H1 (cell line): ENCODE measurements around the gene AIPL1. TPM values are rescaled to one million over a fixed set of nuclear protein-coding genes. Genes with fewer than 3 reads are reported as not detected.

Experiments
- CTCF ChIA-PET: fragments of 300-600 bp; sonication (Branson Sonifier 250); formaldehyde crosslinking; loops from one replicate; lab custom pipeline; 2021; ENCODE audit not compliant: partially characterized antibody; lab: Charles Lee
- POLR2A ChIA-PET: fragments of 300-600 bp; sonication (Branson Sonifier 250); formaldehyde crosslinking; loops from one replicate; lab custom pipeline; 2021; ENCODE audit warnings: inconsistent platforms; ENCODE audit not compliant: partially characterized antibody; lab: Charles Lee
- DNase-seq, 2 experiments: peaks; one replicate each; pipeline versions ENCODE4 v3.0.0 to v3.0.0-alpha.2; 2010 to 2022; ENCODE audit warnings: low spot score in 2 of 2, low read depth in 1 of 2, mixed read lengths in 1 of 2
- FAIRE-seq: peaks from 2 replicates; lab custom pipeline; 2011; peaks lifted over from hg19 to GRCh38; lab: Jason Lieb, UNC
- H2AFZ ChIP-seq: 2 replicates; pipeline ENCODE4 v1.8.1; 2012; ENCODE audit warnings: low read length, inconsistent platforms
- H2AK5ac ChIP-seq: 2 replicates; pipeline ENCODE4 v1.6.1; 2013; ENCODE audit warnings: low read depth, low read length
- H2BK120ac ChIP-seq: replicated peaks from 2 replicates; pipeline ENCODE3; 2013; ENCODE audit warnings: low read depth, low read length, inconsistent platforms
- H2BK12ac ChIP-seq: 2 replicates; pipeline ENCODE4 v1.6.1; 2013; ENCODE audit warnings: low read depth, low read length
- H2BK15ac ChIP-seq: 2 replicates; pipeline ENCODE4 v1.6.1; 2013; ENCODE audit warnings: low read length
- H2BK20ac ChIP-seq: 2 replicates; pipeline ENCODE4 v1.6.1; 2013; ENCODE audit warnings: low read length
- H2BK5ac ChIP-seq: 2 replicates; pipeline ENCODE4 v1.6.1; 2013; ENCODE audit warnings: low read depth, low read length
- H3K14ac ChIP-seq: 2 replicates; pipeline ENCODE4 v1.6.1; 2013; ENCODE audit warnings: inconsistent platforms; ENCODE audit not compliant: insufficient read length
- H3K18ac ChIP-seq: 2 replicates; pipeline ENCODE4 v1.6.1; 2013; ENCODE audit warnings: low read length; ENCODE audit errors: extremely low read depth
- H3K23ac ChIP-seq: 2 replicates; pipeline ENCODE4 v1.6.1; 2013; ENCODE audit warnings: inconsistent platforms; ENCODE audit not compliant: insufficient read length
- H3K23me2 ChIP-seq: 2 replicates; pipeline ENCODE4 v1.6.1; 2013; ENCODE audit warnings: low read depth, low read length
- H3K27ac ChIP-seq: 2 replicates; pipeline ENCODE4 v1.6.1; 2011; ENCODE audit warnings: low read depth, low read length, inconsistent platforms
- H3K27me3 ChIP-seq, 4 experiments: replicated peaks in 1 of 4; 1 replicate in 1 of 4; 2 replicates in 3 of 4; pipeline versions ENCODE4 v1.6.1 to v1.8.1; 2011 to 2013; ENCODE audit warnings: low read length in 3 of 4, mild to moderate bottlenecking in 3 of 4, inconsistent platforms in 2 of 4, mixed read lengths in 2 of 4, moderate library complexity in 1 of 4; ENCODE audit not compliant: control insufficient read depth in 3 of 4, insufficient read depth in 3 of 4; ENCODE audit errors: extremely low read depth in 1 of 4
- H3K36me3 ChIP-seq, 4 experiments: 2 replicates each; pipeline versions ENCODE4 v1.6.1 to v1.8.1; 2011 to 2013; ENCODE audit warnings: mild to moderate bottlenecking in 4 of 4, low read length in 3 of 4, moderate library complexity in 2 of 4, control low read depth in 1 of 4, inconsistent platforms in 1 of 4; ENCODE audit not compliant: insufficient read depth in 4 of 4, control insufficient read depth in 2 of 4
- H3K4ac ChIP-seq: replicated peaks from 2 replicates; pipeline ENCODE3; 2013; ENCODE audit warnings: low read length, low read depth, mixed read lengths, inconsistent platforms; ENCODE audit not compliant: insufficient read length
- H3K4me1 ChIP-seq, 4 experiments: replicated peaks in 1 of 4; 1 replicate in 1 of 4; 2 replicates in 3 of 4; pipeline versions ENCODE4 v1.6.1 to v1.8.1; 2011 to 2013; ENCODE audit warnings: low read length in 3 of 4, inconsistent platforms in 2 of 4, mixed read lengths in 1 of 4; ENCODE audit not compliant: insufficient read depth in 4 of 4, control insufficient read depth in 3 of 4
- H3K4me2 ChIP-seq, 2 experiments: 2 replicates each; pipeline versions ENCODE4 v1.6.1 to v1.8.1; 2011 to 2013; ENCODE audit warnings: low read depth in 2 of 2, low read length in 2 of 2, control low read depth in 1 of 2, inconsistent platforms in 1 of 2, mild to moderate bottlenecking in 1 of 2; ENCODE audit not compliant: insufficient read depth in 1 of 2
- H3K4me3 ChIP-seq, 4 experiments: fragments of 200-600, 300-600 bp in 1 of 4; sonication (generic), shearing (Covaris generic), sonication (Bioruptor Twin) in 1 of 4; 2 replicates each; pipeline versions ENCODE4 v1.5.1 to v1.8.1; 2011 to 2016; ENCODE audit warnings: low read length in 4 of 4, low read depth in 3 of 4, control low read depth in 2 of 4, inconsistent platforms in 2 of 4, mild to moderate bottlenecking in 2 of 4, mixed read lengths in 1 of 4, moderate library complexity in 1 of 4; ENCODE audit not compliant: insufficient read depth in 2 of 4; ENCODE audit errors: extremely low read depth in 1 of 4
- H3K56ac ChIP-seq: replicated peaks from 2 replicates; pipeline ENCODE3; 2013; ENCODE audit warnings: low read depth, mild to moderate bottlenecking, mixed read lengths, low read length, inconsistent platforms; ENCODE audit not compliant: insufficient read length
- H3K79me1 ChIP-seq: 2 replicates; pipeline ENCODE4 v1.6.1; 2013; ENCODE audit warnings: low read depth, low read length, control low read depth
- H3K79me2 ChIP-seq, 2 experiments: 2 replicates each; pipeline versions ENCODE4 v1.6.1 to v1.8.1; 2012 to 2013; ENCODE audit warnings: low read length in 2 of 2, mild to moderate bottlenecking in 2 of 2, inconsistent platforms in 1 of 2; ENCODE audit not compliant: insufficient read depth in 2 of 2, control insufficient read depth in 1 of 2
- H3K9ac ChIP-seq, 4 experiments: replicated peaks in 1 of 4; 1 replicate in 1 of 4; 2 replicates in 3 of 4; pipeline versions ENCODE4 v1.6.1 to v1.8.1; 2011 to 2013; ENCODE audit warnings: low read depth in 3 of 4, low read length in 3 of 4, control low read depth in 2 of 4, mild to moderate bottlenecking in 2 of 4, moderate library complexity in 2 of 4, inconsistent platforms in 1 of 4; ENCODE audit errors: extremely low read depth in 1 of 4
- H3K9me3 ChIP-seq, 2 experiments: 2 replicates each; pipeline versions ENCODE4 v1.6.1 to v1.8.1; 2012 to 2013; ENCODE audit warnings: mild to moderate bottlenecking in 2 of 2, moderate library complexity in 2 of 2, control low read depth in 1 of 2, inconsistent platforms in 1 of 2, low read depth in 1 of 2, low read length in 1 of 2, mixed read lengths in 1 of 2; ENCODE audit not compliant: insufficient read depth in 2 of 2
- H4K20me1 ChIP-seq, 2 experiments: replicated peaks in 1 of 2; 2 replicates each; pipeline versions ENCODE3 to v1.8.1; 2011 to 2013; ENCODE audit warnings: inconsistent platforms in 2 of 2, low read length in 2 of 2, mild to moderate bottlenecking in 1 of 2; ENCODE audit not compliant: insufficient read depth in 2 of 2, control insufficient read depth in 1 of 2
- H4K5ac ChIP-seq: 2 replicates; pipeline ENCODE4 v1.6.1; 2013; ENCODE audit warnings: low read length, low read depth, mixed read lengths, inconsistent platforms; ENCODE audit not compliant: insufficient read length
- H4K8ac ChIP-seq: 2 replicates; pipeline ENCODE4 v1.8.0; 2013; ENCODE audit warnings: mild to moderate bottlenecking, moderate library complexity, low read length, inconsistent platforms; ENCODE audit not compliant: insufficient read depth; ENCODE audit errors: extremely low read depth
- H4K91ac ChIP-seq: replicated peaks from 2 replicates; pipeline ENCODE3; 2013; ENCODE audit warnings: low read length, mixed read lengths, inconsistent platforms; ENCODE audit not compliant: insufficient read length
- CHD2 ChIP-seq: IDR thresholded peaks from 2 replicates; pipeline ENCODE4 v1.6.1; 2012; ENCODE audit warnings: low read length, improper control_type of control experiment
- KDM4A ChIP-seq: IDR thresholded peaks from one replicate; pipeline ENCODE4 v1.7.1; 2012; ENCODE audit warnings: low read depth, mild to moderate bottlenecking, moderate library complexity, low read length, inconsistent platforms; ENCODE audit not compliant: severe bottlenecking
- NANOG ChIP-seq: IDR thresholded peaks from 2 replicates; pipeline ENCODE4 v1.6.1; 2011; ENCODE audit warnings: low read length, low read depth, mild to moderate bottlenecking, inconsistent platforms; ENCODE audit not compliant: insufficient read depth, poor library complexity, severe bottlenecking
- RXRA ChIP-seq: IDR thresholded peaks from 2 replicates; pipeline ENCODE4 v1.6.1; 2011; ENCODE audit warnings: low read depth, mild to moderate bottlenecking, low read length, moderate library complexity; ENCODE audit not compliant: insufficient read depth
- SP2 ChIP-seq: IDR thresholded peaks from 2 replicates; pipeline ENCODE4 v1.6.1; 2012; ENCODE audit warnings: mild to moderate bottlenecking, low read length, inconsistent platforms
- WGBS, 2 experiments: shearing (Covaris generic) in 1 of 2; methylation state at CpG; one replicate each; pipeline versions ENCODE4 v1.1.6 to v1.1.7; 2013 to 2015; ENCODE audit warnings: low lambda C conversion rate in 2 of 2, mixed read lengths in 2 of 2, inconsistent platforms in 1 of 2, low coverage in 1 of 2, missing lambda C conversion rate in 1 of 2; ENCODE audit not compliant: insufficient replicate concordance in 2 of 2, insufficient coverage in 1 of 2, insufficient read length in 1 of 2; ENCODE audit errors: extremely low coverage in 1 of 2, missing lambda C conversion rate in 1 of 2; 5-methylcytosine and 5-hydroxymethylcytosine counted together
- polyA plus RNA-seq, 7 experiments: library from polyadenylated mRNA; depleted of rRNA in 3 of 7; stranded (reverse) in 5 of 7; unstranded in 2 of 7; fragments of >200 nt in 5 of 7; fragments of 200-250 nt in 2 of 7; gene quantifications; 1 replicate in 5 of 7; 2 replicates in 1 of 7; 4 replicates in 1 of 7; pipeline versions ENCODE4 v1.2.1 to v1.2.3, GENCODE V29; 2011 to 2013; ENCODE audit warnings: missing spikeins in 2 of 7, mixed read lengths in 2 of 7
- total RNA-seq: library from RNA; stranded (reverse); fragmentation: NEBNext Ultra II Directional; extraction: Animal tissue kit (Norgen Biotek cat#: 25700); gene quantifications from 2 replicates; pipeline ENCODE4 v1.2.1, GENCODE V29; 2021
- TF ChIP-seq, protein P1 (sequence below): IDR thresholded peaks from 2 replicates; pipeline ENCODE4 v1.6.1; 2011; ENCODE audit warnings: low read depth, mild to moderate bottlenecking, low read length; ENCODE audit not compliant: insufficient read depth
- TF ChIP-seq, protein P2 (sequence below), 3 experiments: IDR thresholded peaks; 1 replicate in 2 of 3; 2 replicates in 1 of 3; pipeline versions ENCODE4 v1.5.1 to v1.6.1; 2011; ENCODE audit warnings: low read length in 3 of 3, mild to moderate bottlenecking in 3 of 3, inconsistent platforms in 2 of 3, low read depth in 1 of 3, moderate library complexity in 1 of 3; ENCODE audit not compliant: insufficient read depth in 1 of 3; ENCODE audit errors: control extremely low read depth in 1 of 3
- TF ChIP-seq, protein P3 (sequence below): IDR thresholded peaks from 2 replicates; pipeline ENCODE4 v1.6.1; 2012; ENCODE audit warnings: inconsistent platforms

The AIPL1 gene
- total and polyA plus RNA-seq, 2 of the 8 experiments (the other 6 are each of a cell fraction or from before 2014, with no cell fraction given), result 0.56 to 0.71 TPM

DNA sequence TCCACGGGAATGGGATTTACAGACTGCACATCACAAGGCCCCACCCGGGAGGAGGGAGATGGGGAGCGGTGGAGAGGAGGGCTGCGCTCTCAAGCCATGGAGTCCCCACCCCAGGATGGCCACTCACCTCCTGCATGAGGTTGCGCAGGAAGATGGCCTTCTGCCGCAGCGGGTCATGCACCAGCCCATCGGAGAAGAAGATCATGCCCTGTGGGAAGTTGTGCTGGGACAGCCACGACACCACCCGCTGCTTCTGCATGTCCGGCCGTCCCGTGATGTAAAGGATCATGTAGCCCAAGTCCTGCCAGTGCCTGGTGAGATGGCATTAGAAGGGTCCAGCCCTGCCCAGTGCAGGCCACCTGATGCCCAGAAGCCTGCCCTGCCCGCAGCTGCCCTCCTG is 26.3 kb upstream of the AIPL1 start:
- DNase-seq (no peak), FAIRE-seq (no peak)
- H3K4me1 ChIP-seq, result peaks cover 4 to 33% (median 22%) of the 10 kb centered on the region in 4 experiments
- no peaks in the 10 kb centered on the region for H3K36me3 ChIP-seq
- peak overlapping the region; percentile 66; the same call in 1 of the 2 replicates for H2BK5ac ChIP-seq
- H4K5ac ChIP-seq, result peak overlapping the region; percentile 32
- 0 out of 2 replicates have a peak overlapping the region, but pooled peaks have one; percentile 16 for H2AFZ ChIP-seq
- no peak overlapping the region for H3K23ac ChIP-seq
- H3K79me2 ChIP-seq, result no peaks in the 10 kb centered on the region
- H3K23me2 ChIP-seq, result no peaks in the 10 kb centered on the region
- no peaks in the 10 kb centered on the region for H3K9me3 ChIP-seq
- no peak overlapping the region for H3K9ac ChIP-seq
- H3K18ac ChIP-seq, result peak overlapping the region; percentile 95
- ChIA-PET POLR2A (interaction anchor here (1.2 to 7.4 kb wide), 3 partner anchors 10 to 16 kb away, joined by 3 to 34 read pairs (median 6); partner anchors contain the start of gene PIMREG), CTCF (interaction anchor here (1.1 to 8.3 kb wide), 4 partner anchors 12 to 91 kb away, joined by 3 to 68 read pairs (median 3); no protein-coding TSS in a partner anchor)
- peak overlapping the region; percentile 32 to 50; a peak in 3 of 4 replicates for H3K4me2 ChIP-seq
- H3K4ac ChIP-seq, result peak overlapping the region; percentile 51
- peak overlapping the region; percentile 25; the same call in 1 of the 2 replicates for H2AK5ac ChIP-seq
- peak overlapping the region; percentile 97; the same call in 1 of the 2 replicates for H2BK12ac ChIP-seq
- peak overlapping the region; percentile 84 for H4K91ac ChIP-seq
- H3K56ac ChIP-seq, result no peak overlapping the region
- peak overlapping the region; percentile 31 for H2BK120ac ChIP-seq
- peak overlapping the region; percentile 75 for H2BK20ac ChIP-seq
- H3K4me3 ChIP-seq, result peak overlapping the region in 2 of 4 experiments; percentile 13 to 14; a peak in 1 of 8 replicates
- H4K8ac ChIP-seq, result no peak overlapping the region; the same call in 1 of the 2 replicates
- H3K79me1 ChIP-seq, result no peaks in the 10 kb centered on the region
- H3K14ac ChIP-seq, result no peak overlapping the region
- peak overlapping the region; percentile 75; the same call in 1 of the 2 replicates for H2BK15ac ChIP-seq
- 86% methylated on average over 13 of the region's 14 CpGs; no CpG with 5 or more reads in 1 of the 2 experiments for WGBS, 2 experiments
- no peaks in the 10 kb centered on the region; a peak in 2 of 7 replicates for H3K27me3 ChIP-seq
- no peaks in the 10 kb centered on the region for H4K20me1 ChIP-seq
- no peak overlapping the region for H3K27ac ChIP-seq
- TF ChIP-seq, protein P1, sequence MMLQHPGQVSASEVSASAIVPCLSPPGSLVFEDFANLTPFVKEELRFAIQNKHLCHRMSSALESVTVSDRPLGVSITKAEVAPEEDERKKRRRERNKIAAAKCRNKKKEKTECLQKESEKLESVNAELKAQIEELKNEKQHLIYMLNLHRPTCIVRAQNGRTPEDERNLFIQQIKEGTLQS, result no peak
- TF ChIP-seq NANOG (no peak), CHD2 (no peak), RXRA (no peak), KDM4A (no peak), SP2 (no peak)
- TF ChIP-seq, protein P2, sequence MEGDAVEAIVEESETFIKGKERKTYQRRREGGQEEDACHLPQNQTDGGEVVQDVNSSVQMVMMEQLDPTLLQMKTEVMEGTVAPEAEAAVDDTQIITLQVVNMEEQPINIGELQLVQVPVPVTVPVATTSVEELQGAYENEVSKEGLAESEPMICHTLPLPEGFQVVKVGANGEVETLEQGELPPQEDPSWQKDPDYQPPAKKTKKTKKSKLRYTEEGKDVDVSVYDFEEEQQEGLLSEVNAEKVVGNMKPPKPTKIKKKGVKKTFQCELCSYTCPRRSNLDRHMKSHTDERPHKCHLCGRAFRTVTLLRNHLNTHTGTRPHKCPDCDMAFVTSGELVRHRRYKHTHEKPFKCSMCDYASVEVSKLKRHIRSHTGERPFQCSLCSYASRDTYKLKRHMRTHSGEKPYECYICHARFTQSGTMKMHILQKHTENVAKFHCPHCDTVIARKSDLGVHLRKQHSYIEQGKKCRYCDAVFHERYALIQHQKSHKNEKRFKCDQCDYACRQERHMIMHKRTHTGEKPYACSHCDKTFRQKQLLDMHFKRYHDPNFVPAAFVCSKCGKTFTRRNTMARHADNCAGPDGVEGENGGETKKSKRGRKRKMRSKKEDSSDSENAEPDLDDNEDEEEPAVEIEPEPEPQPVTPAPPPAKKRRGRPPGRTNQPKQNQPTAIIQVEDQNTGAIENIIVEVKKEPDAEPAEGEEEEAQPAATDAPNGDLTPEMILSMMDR (IDR thresholded peaks at IDR 0.05; ENCODE audit: control extremely low read depth in 1 of 3, insufficient read depth in 1 of 3, low read depth in 1 of 3, low read length in 3 of 3), result no peak
- TF ChIP-seq, protein P3, sequence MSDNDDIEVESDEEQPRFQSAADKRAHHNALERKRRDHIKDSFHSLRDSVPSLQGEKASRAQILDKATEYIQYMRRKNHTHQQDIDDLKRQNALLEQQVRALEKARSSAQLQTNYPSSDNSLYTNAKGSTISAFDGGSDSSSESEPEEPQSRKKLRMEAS, result no peak
